ENCODE results near the gene ASB10.

DNA sequence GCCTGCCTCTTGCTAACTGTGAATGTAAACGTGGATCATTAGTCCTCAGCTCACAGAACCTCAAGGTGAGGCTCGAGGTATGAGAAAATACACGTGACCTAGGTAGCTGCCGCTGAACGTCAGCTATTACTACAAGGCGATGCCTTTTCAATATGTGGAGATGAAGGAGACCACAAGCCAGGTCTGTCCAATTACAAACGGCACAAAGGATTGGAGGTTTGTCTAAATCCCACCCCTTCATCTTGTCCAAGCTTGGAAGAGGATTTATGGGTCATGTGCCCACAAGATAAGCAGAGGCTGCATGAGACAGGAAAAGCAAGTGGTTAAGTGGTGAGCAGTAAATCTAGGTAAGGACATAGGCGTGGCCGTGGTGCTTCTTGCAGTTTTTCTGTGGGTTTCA, 19.9 kb upstream of the ASB10 start:
- TF ChIP-seq POLR2AphosphoS5 (IDR thresholded peaks at IDR 0.05; ENCODE audit: low read depth, low read length) (no peak), FOXM1 (IDR thresholded peaks at IDR 0.05; ENCODE audit: low read depth) (no peak), TAF1 (IDR thresholded peaks at IDR 0.05; ENCODE audit: borderline replicate concordance, low read depth, low read length) (no peak), RAD21 (IDR thresholded peaks at IDR 0.05; ENCODE audit: low read length) (no peak), YY1 (IDR thresholded peaks at IDR 0.05; ENCODE audit: low read depth) (no peak), GABPA (IDR thresholded peaks at IDR 0.05; ENCODE audit: low read depth) (no peak), FOXJ3 (CRISPR knock-in tag; IDR thresholded peaks at IDR 0.05) (no peak), TEAD4 (IDR thresholded peaks at IDR 0.05; ENCODE audit: borderline replicate concordance, insufficient read depth) (no peak), JUND (IDR thresholded peaks at IDR 0.05) (no peak), SIN3A (IDR thresholded peaks at IDR 0.05; ENCODE audit: borderline replicate concordance, low read depth, low read length) (no peak), EZH2phosphoT487 (IDR thresholded peaks at IDR 0.05; ENCODE audit: borderline replicate concordance, low read depth) (no peak)
- TF ChIP-seq, protein P1, sequence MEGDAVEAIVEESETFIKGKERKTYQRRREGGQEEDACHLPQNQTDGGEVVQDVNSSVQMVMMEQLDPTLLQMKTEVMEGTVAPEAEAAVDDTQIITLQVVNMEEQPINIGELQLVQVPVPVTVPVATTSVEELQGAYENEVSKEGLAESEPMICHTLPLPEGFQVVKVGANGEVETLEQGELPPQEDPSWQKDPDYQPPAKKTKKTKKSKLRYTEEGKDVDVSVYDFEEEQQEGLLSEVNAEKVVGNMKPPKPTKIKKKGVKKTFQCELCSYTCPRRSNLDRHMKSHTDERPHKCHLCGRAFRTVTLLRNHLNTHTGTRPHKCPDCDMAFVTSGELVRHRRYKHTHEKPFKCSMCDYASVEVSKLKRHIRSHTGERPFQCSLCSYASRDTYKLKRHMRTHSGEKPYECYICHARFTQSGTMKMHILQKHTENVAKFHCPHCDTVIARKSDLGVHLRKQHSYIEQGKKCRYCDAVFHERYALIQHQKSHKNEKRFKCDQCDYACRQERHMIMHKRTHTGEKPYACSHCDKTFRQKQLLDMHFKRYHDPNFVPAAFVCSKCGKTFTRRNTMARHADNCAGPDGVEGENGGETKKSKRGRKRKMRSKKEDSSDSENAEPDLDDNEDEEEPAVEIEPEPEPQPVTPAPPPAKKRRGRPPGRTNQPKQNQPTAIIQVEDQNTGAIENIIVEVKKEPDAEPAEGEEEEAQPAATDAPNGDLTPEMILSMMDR (IDR thresholded peaks at IDR 0.05) = no peak
- TF ChIP-seq, protein P2, sequence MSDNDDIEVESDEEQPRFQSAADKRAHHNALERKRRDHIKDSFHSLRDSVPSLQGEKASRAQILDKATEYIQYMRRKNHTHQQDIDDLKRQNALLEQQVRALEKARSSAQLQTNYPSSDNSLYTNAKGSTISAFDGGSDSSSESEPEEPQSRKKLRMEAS (IDR thresholded peaks at IDR 0.05; ENCODE audit: low read depth) = no peak
